Measurements from ENCODE around the gene RNF135.

DNA sequence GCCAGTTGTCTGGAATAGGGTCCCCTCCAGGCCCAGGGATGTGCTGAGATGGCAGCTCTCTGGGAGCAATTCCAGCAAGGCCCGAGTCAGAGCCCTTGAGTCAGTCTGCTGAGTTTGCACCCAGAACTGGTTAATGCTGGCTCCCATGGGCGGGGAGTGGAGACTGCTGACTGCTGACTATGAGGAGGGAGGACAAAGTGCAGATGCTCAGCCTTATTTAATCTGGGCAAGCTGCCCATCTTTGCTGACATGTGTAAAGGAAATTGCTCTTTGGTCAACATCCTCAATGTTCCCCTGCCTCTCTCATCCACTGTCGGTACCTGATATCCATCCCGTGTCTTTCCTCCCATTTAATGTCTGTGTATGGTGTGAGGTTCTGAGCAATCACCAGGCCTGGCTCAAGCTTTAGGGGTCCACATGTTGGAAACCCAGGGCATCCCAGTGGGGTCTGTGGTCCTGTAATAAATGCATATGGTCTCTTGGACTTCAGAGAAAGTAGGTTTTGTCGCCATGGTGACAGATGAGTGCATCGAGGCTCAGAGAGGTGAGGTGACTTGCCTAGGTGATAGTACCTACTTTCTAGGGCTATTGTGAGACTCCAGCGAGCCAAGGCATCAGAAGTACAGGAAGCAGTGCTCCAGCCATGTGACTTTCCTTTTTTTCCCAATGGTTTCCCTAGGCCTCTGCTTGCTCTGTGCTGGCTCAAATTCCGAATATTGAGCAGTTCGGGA, 20.0 kb upstream of the RNF135 start:
- TF ChIP-seq, protein P1, sequence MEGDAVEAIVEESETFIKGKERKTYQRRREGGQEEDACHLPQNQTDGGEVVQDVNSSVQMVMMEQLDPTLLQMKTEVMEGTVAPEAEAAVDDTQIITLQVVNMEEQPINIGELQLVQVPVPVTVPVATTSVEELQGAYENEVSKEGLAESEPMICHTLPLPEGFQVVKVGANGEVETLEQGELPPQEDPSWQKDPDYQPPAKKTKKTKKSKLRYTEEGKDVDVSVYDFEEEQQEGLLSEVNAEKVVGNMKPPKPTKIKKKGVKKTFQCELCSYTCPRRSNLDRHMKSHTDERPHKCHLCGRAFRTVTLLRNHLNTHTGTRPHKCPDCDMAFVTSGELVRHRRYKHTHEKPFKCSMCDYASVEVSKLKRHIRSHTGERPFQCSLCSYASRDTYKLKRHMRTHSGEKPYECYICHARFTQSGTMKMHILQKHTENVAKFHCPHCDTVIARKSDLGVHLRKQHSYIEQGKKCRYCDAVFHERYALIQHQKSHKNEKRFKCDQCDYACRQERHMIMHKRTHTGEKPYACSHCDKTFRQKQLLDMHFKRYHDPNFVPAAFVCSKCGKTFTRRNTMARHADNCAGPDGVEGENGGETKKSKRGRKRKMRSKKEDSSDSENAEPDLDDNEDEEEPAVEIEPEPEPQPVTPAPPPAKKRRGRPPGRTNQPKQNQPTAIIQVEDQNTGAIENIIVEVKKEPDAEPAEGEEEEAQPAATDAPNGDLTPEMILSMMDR (IDR thresholded peaks at IDR 0.05 in 4 of 5, conservative IDR thresholded peaks at IDR 0.05 in 1 of 5): no peak
- no peak for TF ChIP-seq POLR2A (IDR thresholded peaks at IDR 0.05)

Data from gastrocnemius medialis (tissue), 4 donors.